Activated naive CD8-positive, alpha-beta T cell treated with anti-CD3 and anti-CD28 coated beads, Interleukin-2, amount 50 U/mL, for 16 hours (primary cell): ENCODE measurements around the gene IL23A.
"Not testable (repeated sequence)": the region's sequence is repeated elsewhere in the genome, so short reads cannot be mapped to it uniquely, and the experiment has no call there.

Experiments
- DNase-seq: peaks from one replicate; pipeline ENCODE4 v3.0.0-alpha.2; 2020; ENCODE audit warnings: low read depth, low spot score

Gene IL23A, protein sequence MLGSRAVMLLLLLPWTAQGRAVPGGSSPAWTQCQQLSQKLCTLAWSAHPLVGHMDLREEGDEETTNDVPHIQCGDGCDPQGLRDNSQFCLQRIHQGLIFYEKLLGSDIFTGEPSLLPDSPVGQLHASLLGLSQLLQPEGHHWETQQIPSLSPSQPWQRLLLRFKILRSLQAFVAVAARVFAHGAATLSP

DNA sequence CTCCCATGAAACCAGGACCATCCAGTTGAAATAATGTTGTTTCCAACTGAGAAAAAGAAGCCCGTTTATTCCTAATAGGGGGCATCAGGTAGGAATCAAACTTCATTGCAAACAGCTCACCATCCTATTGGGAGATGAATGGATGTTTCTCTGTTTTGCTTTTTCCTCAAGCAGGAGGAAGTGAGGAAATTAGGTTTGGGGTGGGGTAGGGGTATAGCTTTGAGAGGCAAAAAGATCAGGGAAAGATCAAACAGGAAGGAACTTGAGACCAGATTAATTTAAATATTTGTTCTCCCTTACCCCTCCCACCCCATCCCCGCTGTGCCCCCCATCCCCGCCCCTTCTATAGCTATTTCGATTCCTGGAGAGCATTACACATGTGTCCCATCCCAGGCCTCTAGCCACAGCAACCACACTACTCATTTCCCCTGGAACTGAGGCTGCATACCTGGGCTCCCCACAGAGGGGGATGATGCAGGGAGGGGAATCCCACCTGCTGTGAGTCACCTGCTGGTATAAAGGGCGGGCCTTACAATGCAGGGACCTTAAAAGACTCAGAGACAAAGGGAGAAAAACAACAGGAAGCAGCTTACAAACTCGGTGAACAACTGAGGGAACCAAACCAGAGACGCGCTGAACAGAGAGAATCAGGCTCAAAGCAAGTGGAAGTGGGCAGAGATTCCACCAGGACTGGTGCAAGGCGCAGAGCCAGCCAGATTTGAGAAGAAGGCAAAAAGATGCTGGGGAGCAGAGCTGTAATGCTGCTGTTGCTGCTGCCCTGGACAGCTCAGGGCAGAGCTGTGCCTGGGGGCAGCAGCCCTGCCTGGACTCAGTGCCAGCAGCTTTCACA lies at the start of gene IL23A:
Gene IL23A (plus strand): TSS at position 577 of the 850 bp plus-strand sequence. CDS start 161 bp downstream, at position 738.
- peak; percentile 65 for DNase-seq

DNA sequence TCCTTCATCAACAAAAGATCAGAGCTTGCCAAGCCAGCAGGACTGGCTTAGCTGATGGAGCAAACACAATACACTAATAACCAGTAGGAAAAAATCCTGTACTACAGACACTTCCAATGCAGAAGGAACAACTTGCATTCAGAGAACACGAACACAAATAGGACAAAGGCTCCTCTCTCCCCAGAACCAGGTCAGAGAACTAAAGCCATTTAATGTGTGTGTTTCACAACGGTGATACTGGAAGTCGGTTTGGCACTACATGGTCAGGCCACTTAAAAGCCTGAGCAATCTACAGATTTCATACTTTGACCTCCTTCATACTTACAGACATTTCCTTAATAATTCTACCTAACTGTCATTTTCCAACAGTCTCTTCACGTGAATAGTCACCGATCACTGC lies 44.9 kb upstream of the IL23A start:
- no peak for DNase-seq

DNA sequence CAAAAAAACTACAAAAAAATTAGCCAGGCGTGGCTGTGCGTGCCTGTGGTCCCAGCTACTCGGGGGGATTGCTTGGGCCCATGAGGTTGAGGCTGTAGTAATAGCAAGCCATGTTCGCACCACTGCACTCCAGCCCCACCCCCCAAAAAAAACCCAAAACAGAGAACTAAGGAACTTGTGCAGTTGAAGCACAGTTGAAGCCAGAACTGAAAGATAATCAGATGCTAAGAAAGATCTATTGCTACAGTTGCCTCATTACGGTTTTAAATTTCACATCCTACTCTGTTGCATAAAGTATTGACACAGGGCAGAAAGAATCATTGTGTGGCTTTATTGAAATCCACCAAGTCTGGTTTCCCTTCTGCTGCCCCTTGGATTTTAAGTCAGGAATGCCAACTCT lies 42.4 kb upstream of the IL23A start:
- DNase-seq: no peak

DNA sequence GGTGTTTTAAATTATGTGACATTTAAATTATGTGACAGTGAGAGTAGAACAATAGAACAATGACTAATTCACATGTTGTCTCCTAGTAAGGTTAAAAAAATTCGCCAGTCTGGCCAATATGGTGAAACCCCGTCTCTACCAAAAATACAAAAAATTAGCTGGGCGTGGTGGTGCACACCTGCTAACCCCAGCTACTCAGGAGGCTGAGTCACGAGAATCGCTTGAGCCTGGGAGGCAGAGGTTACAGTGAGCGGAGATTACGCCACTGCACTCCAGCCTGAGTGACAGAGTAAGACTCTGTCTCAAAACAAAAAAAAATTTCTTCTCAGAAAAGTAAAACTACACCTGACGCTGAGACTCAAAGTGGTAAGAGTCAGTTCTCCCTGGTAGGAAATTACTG lies 41.3 kb upstream of the IL23A start:
- no peak for DNase-seq

DNA sequence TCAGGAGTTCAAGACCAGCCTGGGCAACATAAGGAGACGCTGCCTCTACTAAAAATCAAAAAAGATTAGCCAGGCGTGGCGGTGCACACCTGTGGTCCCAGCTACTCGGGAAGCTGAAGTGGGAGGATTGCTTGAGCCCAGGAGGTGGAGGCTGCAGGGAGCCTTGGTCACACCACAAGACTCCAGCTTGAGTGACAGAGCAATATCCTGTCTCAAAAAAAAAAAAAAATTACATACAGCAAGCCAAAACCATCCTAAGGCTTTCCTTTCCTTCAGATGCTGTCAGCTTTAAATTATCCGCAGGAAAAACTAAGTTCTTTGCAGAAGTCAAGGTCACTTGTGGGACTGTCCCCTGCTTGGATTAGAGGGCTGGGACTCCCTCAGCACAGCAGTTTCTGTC lies 39.9 kb upstream of the IL23A start:
- DNase-seq: no peak

DNA sequence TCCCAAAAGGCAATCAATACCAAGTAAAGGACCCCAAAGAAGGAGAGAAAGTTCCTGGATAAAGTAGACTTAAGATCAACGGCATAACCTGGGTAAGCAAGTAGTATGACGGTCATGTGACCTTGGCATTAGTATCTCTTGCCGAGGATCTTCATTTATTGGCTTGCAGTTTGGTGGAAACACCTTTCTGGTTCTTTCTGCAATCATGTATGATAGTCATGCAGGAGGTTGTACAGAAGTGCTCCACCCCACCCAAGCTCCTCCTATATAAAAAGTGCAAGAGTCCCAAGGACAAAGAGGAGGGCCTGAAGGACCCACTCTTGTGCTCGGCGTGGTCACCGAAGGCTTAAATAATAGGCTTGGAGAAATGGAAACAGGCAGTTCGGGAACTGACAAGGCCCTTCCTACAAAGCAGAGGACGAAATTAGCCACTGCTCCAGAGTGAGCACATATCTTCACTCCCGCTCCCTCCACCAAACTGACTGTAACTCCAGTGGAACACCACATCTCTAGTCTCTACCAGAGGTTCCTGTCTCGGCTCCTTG lies 39.3 kb upstream of the IL23A start:
- DNase-seq: no peak

DNA sequence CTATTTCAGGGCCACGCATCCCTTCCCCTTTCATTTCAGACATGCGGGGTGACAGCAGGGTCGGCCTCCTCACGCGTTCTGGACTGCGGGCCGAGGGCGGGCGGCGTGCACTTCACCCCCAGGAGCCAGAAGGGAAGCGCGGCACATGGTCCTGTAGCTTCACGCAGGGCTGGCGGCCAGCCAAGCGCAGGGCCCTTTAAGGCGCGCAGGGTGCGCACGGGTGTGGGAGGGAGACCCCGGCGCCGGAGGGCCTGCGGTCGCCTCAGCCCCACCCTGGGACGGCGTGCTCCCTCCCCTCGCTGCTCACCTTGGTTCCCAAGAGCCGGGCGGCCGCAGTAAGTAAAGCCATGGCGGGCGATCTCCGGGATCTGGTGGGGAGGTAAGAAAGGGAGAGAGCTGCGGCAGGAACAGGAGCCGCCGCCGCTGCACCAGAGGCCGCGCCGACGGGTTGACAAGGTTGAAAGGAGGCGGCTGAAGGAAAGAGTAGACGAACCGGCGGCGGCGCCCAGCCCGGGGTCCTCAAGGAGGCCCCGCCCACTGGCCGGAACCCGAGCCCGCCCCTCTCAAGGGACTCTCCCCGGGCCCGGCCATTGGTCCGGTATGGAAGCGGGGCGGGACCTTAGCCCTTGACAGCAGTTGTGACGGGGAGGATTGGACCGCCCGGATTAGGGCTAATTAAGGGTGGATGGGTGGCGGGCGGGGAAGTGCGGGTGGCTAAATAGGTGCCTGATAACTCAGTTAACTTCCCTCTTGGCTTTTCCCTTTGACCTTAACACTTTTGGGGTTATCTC lies 38.6 kb upstream of the IL23A start, which contains the start of gene CS:
Gene CS (minus strand): TSS at position 478 of the 791 bp plus-strand sequence. CDS start 129 bp downstream, at position 349.
- peak; percentile 98 for DNase-seq

DNA sequence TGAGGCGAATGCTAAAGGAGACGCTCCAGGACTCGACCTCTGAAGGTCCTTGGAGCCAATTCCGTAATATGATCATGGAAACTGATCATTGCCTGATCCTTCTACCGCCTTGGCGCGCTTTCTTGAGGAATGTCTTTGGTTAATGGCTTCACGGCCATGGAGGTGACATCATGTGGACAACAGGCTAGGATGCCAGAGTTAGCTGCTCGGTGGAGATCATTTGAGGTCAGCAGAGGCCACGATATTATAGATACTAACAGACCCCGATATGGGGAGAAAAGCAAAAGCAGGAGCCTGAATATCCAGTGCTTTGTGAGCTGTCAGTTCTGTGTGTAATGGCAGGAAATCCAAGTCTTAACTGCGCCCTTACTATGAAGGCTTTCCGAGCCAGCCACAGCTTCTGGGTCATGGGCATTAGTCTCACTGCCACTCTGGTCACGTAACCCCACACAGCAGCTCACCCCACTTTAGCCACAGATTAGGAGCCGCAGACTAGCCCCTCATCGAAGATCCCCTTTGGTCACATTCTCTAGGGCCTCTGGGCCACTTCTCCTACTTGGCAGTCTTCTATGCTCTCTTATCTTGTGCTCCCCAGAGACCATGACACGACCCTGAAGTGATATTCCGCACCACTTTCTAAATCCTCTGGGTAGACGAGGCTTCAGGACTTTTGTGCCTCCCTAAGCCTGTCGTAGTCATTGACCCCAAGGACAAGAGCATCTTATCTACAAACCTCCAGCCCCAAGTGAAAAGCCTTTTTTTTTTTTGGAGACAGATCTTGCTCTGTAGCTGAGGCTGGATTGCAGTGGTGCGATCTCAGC lies 37.8 kb upstream of the IL23A start:
- no peak for DNase-seq

DNA sequence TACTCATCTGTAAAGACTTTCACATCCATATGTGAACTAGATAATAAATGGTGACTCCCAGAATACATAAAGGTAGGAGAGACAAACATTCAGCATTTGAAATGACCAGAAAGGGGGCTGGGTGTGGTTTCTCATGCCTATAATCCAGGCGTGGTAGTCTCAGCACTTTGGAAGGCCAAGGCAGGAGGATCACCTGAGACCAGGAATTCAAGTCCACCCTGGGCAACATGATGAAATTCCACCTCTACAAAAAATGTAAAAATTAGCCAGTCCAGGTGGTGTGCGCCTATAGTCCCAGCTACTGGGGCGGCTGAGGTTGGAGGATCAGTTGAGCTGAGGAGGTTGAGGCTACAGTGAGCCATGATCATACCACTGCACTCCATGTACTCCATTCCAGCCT lies 34.4 kb upstream of the IL23A start:
- DNase-seq: no peak

DNA sequence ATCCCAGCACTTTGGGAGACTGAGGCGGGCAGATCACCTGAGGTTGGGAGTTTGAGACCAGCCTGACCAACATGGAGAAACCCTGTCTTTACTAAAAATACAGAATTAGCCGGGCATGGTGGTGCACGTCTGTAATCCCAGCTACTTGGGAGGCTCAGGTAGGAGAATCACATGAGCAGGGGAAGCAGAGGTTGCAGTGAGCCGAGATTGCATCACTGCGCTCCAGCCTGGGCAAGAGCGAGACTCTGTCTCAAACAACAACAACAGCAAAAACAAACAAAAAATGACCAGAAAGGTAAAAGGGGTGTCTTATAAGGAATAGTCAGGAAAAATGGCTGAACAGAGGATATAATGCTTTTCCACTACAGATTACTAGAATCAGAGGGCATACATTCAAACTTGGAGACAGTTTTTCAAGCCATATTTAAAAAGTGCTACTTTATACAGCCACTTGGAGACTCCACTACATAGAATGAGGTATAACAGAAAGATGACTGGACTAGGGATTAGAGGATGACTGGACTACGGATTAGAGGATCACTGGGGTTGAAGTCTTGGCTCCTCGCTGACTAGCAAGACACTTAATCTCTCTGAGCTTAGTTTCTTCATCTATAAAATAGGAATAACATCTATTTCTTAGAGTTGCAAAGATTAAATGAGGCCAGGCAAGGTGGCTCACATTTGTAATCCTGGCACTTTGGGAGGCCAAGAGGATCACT lies 33.7 kb upstream of the IL23A start:
- no peak for DNase-seq

DNA sequence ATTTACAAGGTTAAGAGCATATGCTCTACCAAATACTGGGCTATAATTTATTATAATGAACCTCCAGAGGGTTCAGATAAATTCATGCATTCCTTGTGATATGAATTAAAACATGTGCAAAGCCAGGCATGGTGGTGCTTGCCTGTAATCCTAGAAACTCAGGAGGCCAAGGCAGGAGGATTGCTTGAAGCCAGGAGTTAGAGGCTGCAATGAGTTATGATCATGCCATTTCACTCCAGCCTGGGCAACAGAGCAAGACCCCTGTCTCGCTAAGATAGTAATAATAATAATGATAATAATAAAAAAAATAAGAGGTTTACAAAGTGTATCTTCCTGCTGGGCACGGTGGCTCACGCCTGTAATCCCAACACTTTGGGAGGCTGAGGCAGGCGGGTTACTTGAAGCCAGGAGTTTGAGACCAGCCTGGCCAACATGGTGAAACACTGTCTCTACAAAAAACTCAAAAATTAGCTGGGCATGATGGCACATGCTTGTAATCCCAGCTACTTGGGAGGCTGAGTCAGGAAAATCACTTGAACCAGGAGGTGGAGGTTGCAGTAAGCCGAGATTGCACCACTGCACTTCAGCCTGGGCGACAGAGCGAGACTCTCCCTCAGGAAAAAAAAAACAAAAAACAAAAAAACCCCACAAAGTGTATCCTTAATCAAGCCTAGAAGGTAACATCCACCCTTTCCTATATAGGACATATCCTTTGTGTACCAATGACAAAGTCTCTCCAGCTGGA lies 31.3 kb upstream of the IL23A start:
- no peak for DNase-seq

DNA sequence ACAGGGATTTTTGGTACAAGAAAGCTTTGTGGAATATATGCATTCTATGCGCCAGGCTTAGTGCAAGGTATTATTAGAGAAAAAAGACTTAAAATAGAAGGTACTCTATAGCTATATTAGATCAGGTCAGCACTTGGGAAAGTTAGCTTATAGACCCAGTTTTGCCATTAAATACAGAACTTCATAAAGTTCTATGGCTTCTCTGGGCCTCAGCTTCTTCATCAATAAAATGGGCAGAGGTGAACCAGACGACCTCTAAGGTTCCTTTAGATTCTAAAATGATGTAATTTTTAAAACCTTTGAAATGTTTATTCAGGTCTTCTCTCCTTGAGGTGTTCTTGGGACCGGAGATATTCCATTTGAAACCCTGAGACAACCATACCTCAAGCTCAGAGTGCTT lies 30.0 kb upstream of the IL23A start:
- DNase-seq: no peak

DNA sequence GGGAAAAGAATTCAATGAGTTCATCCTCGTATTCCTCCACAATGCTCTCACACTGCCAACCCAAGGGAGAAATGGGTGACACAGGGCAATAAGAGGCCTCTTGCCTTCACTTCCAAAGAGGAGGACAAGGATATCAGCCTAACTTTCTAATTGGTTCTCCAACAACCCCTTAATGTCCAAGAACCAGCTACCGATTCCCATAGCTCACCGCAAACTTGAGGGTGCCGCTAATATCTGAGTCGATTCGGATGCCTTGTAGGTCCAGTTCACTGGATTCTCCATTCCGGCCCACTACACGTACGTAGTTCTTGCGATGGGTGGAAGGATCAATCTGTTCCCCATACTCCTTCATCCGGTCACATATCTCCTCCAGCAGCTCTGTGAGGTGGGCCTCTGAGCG lies 27.7 kb upstream of the IL23A start:
- DNase-seq: no peak

DNA sequence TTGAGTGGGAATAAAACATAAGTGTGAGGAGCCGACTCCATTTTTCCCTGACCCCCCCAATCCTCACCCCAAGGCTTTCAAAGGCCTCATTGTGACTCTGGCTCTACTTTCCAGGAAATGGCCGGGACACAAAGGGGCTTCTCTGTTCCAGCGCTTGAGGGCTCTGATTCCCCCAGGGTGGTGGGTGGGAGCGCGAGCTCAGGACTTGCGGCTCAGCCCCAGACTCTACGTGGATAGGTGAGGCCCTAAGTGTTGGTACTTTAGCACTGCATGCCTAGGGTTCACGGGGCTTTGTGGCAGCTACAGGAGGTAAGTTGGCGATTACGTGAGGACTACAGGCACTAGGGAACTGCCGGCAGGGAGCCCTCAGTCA lies 23.4 kb upstream of the IL23A start:
- DNase-seq: no peak

DNA sequence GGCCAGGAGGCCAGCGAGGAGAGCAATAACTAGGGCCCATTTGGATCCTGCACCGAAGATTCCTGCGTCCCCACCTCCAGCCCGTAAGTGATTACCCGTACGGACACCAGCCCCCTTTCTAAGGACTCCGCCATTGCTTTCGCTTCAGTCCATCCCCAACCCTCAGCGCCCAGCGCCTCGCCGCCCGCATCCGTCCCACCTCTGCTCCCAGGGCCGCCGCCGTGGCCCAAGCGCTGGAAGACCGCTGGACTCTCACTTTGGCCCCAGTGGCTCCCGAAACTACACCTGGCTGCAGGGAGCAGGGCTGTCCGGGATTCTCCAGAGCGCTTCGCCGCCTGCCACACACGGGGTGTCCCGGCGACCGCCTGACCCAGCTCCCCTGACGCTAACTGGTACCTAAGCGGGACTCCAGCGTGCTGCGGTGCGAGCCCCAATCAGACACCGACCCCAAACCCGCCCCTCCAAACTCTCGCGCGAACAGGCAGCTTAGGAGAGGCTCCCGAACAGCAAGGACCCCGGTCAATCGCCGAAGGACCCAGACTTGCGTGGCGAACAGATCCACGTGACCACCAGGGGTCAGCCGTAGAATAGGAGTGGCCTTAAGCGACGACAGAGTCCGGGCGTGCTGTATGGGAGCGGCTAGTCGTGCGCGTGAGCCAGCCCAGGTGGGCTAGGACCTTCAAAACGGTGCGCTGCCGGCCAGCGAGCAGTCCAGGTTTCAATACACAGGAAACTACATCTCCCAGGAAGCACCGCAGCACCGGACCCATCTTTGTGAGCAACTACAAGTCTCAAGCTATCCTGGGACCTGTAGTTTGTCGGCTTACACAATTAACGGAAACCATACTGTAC lies 22.8 kb upstream of the IL23A start, which contains the start of gene CNPY2:
Gene CNPY2 (minus strand): TSS at position 367 of the 852 bp plus-strand sequence. CDS start 771 bp downstream, outside the sequence.
- DNase-seq: peak; percentile 88

DNA sequence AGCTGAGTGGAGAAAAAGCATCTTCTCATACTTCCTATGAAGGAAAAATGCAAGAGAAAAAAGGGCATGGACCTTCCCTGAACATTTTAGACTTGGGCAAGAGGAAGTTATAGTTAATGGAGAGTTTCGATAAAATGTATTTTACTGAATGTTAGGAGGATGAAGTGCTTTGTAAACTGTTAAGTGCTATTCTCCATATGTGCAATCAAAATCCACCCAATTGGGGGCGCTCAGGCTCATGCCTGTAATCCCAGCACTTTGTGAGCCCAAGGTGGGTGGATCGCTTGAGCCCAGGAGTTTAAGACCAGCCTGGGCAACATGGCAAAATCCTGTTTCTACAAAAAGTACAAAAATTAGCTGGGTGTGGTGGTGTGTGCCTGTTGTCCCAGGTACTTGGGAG lies 21.0 kb upstream of the IL23A start:
- no peak for DNase-seq

DNA sequence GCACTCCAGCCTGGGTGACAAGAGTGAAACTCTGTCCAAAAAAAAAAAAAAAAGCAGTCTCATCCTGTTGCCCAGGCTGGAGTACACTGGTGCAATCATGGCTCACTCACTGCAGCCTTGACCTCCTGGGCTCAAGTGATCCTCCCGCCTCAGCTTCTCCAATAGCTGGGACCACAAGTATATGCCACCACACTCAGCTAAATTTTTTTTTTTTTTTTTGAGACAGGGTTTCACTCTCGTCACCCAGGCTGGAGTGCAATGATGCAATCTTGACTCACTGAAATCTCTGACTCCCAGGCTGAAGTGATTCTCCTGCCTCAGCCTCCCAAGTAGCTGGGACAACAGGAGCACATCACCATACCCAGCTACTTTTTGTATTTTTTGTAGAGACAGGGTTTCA lies 17.7 kb upstream of the IL23A start:
- no peak for DNase-seq

DNA sequence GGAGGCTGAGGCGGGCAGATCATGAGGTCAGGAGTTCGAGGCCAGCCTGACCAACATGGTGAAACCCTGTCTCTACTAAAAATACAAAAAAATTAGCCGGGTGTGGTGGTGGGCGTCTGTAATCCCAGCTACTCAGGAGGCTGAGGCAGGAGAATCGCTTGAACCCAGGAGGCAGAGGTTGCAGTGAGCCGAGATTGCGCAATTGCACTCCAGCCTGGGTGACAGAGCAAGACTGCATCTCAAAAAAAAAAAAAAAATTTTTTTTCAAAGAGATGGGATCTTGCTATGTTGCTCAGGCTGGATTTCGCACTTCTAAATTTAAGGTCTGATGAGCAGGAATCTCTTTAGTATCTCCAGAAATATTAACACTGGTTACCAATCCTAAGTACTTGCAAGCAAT lies 17.1 kb upstream of the IL23A start:
- DNase-seq: not testable (repeated sequence)

DNA sequence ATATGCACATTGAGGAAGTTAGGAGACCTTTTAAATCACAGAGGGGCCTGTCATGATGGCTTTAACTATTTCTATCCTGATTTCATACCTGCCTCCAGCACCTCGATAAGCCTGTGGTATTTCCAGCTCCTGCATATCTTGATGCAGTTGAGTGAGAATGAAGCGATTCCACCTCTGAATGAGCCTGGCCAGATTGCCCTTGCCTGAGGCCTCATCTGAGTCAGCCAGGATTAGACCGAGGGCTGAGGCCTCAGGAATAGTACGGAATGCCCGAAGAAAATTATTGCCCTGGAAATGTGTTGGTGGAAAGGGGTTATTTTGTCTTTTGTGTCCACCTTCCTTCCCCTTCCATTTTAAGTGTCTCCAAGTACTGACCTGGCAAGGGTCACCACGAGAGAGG lies 14.5 kb upstream of the IL23A start:
- DNase-seq: no peak
